ENCODE measurements around the gene CACNA1G.

Gene CACNA1G

DNA sequence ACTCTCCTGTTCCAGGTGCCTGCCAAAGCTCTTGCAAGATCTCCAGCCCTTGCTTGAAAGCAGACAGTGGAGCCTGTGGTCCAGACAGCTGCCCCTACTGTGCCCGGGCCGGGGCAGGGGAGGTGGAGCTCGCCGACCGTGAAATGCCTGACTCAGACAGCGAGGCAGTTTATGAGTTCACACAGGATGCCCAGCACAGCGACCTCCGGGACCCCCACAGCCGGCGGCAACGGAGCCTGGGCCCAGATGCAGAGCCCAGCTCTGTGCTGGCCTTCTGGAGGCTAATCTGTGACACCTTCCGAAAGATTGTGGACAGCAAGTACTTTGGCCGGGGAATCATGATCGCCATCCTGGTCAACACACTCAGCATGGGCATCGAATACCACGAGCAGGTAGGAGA, 17.7 kb downstream of the CACNA1G start:
- Histone ChIP-seq H3K79me1 (ENCODE audit: low read depth, low read length) (no peaks in the 10 kb centered on the region), H3K27me3 (ENCODE audit: control insufficient read depth in 3 of 3, insufficient read depth in 3 of 3, low read depth in 1 of 3, low read length in 3 of 3) (no peaks in the 10 kb centered on the region), H2BK120ac (ENCODE audit: low read depth, low read length) (no peak overlapping the region), H3K14ac (ENCODE audit: low read length) (peak overlapping the region; percentile 79), H2BK15ac (ENCODE audit: low read length) (peak overlapping the region; percentile 84), H3K4me3 (ENCODE audit: low read length in 2 of 2) (no peak overlapping the region), H3K4me1 (ENCODE audit: control insufficient read depth in 2 of 2, insufficient read depth in 1 of 2, low read depth in 1 of 2, low read length in 2 of 2) (peaks cover 0 to 21% of the 10 kb centered on the region in 2 donors), H3K9ac (ENCODE audit: low read depth, low read length, poor library complexity) (no peak overlapping the region), H2BK12ac (ENCODE audit: low read length) (peak overlapping the region; percentile 30), H4K8ac (ENCODE audit: low read depth, low read length) (no peak overlapping the region), H3K18ac (ENCODE audit: low read length) (no peak overlapping the region), H2BK5ac (ENCODE audit: low read length) (peak overlapping the region; percentile 42), H3K27ac (replicated peaks; ENCODE audit: low read length) (no peak overlapping the region), H3K23ac (ENCODE audit: low read depth, low read length, poor library complexity) (peak overlapping the region; percentile 45), H2AFZ (ENCODE audit: low read length) (no peak overlapping the region), H3K4ac (ENCODE audit: low read length) (no peak overlapping the region), H3K9me3 (replicated peaks in 1 of 2; ENCODE audit: control insufficient read depth in 2 of 2, insufficient read depth in 1 of 2, low read depth in 1 of 2, low read length in 2 of 2) (peaks cover 0 to 4% of the 10 kb centered on the region in 2 donors), H4K91ac (ENCODE audit: low read depth, low read length, poor library complexity) (no peak overlapping the region), H3K4me2 (ENCODE audit: insufficient read depth, low read length, poor library complexity, severe bottlenecking) (no peak overlapping the region), H2AK5ac (ENCODE audit: low read depth, low read length) (peak overlapping the region; percentile 66), H3K36me3 (replicated peaks in 1 of 2; ENCODE audit: control insufficient read depth in 2 of 2, insufficient read depth in 2 of 2, low read length in 2 of 2) (peaks cover 0 to 2% of the 10 kb centered on the region in 2 donors)
- no peak for DNase-seq (ENCODE audit: low spot score)
- no CpG with 5 or more reads among the region's 16 CpGs for whole genome bisulfite sequencing, 2 donors (ENCODE audit: extremely low coverage in 2 of 2, insufficient read length in 2 of 2, insufficient replicate concordance in 1 of 2)

DNA sequence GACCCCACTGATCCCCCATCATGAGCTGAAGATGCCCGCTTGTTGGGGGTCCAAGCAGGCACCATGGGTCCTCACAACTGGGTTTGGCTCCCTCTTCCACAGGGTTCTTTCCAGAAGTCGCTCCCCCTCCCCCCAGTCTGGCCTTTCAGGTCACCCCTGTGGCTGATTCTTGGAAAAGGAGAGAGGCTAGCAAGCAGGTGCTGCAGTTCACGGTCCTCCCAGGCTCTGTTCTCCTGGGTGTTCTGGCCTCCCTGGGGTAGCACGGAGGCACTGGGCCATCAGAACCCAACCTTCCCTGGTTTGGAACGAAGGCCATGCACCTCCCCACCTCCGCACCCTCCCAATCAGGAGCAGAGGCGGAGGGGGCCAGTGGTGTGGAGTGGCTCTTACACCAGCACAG, 18.9 kb downstream of the CACNA1G start:
- Histone ChIP-seq H3K9me3 (replicated peaks in 1 of 2; ENCODE audit: control insufficient read depth in 2 of 2, insufficient read depth in 1 of 2, low read depth in 1 of 2, low read length in 2 of 2) (peaks cover 0 to 4% of the 10 kb centered on the region in 2 donors), H3K79me1 (ENCODE audit: low read depth, low read length) (no peaks in the 10 kb centered on the region), H3K14ac (ENCODE audit: low read length) (no peak overlapping the region), H3K23ac (ENCODE audit: low read depth, low read length, poor library complexity) (peak overlapping the region; percentile 98), H4K8ac (ENCODE audit: low read depth, low read length) (no peak overlapping the region), H3K27me3 (ENCODE audit: control insufficient read depth in 3 of 3, insufficient read depth in 3 of 3, low read depth in 1 of 3, low read length in 3 of 3) (no peaks in the 10 kb centered on the region), H2AK5ac (ENCODE audit: low read depth, low read length) (peak overlapping the region; percentile 80), H2AFZ (ENCODE audit: low read length) (no peak overlapping the region), H2BK12ac (ENCODE audit: low read length) (no peak overlapping the region), H3K9ac (ENCODE audit: low read depth, low read length, poor library complexity) (peak overlapping the region; percentile 51), H3K4me1 (ENCODE audit: control insufficient read depth in 2 of 2, insufficient read depth in 1 of 2, low read depth in 1 of 2, low read length in 2 of 2) (peaks cover 5 to 19% of the 10 kb centered on the region in 2 donors), H3K36me3 (replicated peaks in 1 of 2; ENCODE audit: control insufficient read depth in 2 of 2, insufficient read depth in 2 of 2, low read length in 2 of 2) (peaks cover 0 to 2% of the 10 kb centered on the region in 2 donors), H3K18ac (ENCODE audit: low read length) (peak overlapping the region; percentile 28), H4K91ac (ENCODE audit: low read depth, low read length, poor library complexity) (no peak overlapping the region), H2BK15ac (ENCODE audit: low read length) (peak overlapping the region; percentile 56), H3K4me2 (ENCODE audit: insufficient read depth, low read length, poor library complexity, severe bottlenecking) (no peak overlapping the region), H3K4me3 (ENCODE audit: low read length in 2 of 2) (no peak overlapping the region), H2BK5ac (ENCODE audit: low read length) (peak overlapping the region; percentile 62), H3K4ac (ENCODE audit: low read length) (no peak overlapping the region), H2BK120ac (ENCODE audit: low read depth, low read length) (no peak overlapping the region), H3K27ac (replicated peaks; ENCODE audit: low read length) (no peak overlapping the region)
- WGBS, 2 donors (ENCODE audit: extremely low coverage in 2 of 2, insufficient read length in 2 of 2, insufficient replicate concordance in 1 of 2) = no CpG with 5 or more reads among the region's 7 CpGs
- no peak for DNase-seq (ENCODE audit: low spot score)

DNA sequence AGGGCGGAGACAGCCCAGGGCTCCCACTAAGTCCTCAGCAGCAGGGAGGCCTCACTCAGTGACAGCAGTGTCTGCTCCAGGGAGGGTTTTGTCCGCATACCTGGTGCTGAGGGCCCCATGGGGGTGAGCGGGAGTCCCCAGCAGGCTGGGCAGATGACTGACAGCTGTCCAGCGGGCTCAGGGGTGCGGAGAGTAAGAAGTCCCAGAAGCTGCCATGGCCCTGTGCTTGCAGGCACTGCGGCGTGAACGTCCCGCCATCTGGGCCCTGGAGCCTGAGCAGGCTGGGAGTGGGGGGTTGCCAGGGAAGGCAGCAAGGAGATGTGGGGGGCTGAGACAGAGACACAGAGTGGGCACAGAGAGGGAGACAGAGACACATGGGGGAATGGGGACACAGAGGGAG, 20.1 kb downstream of the CACNA1G start:
- no CpG with 5 or more reads among the region's 9 CpGs for WGBS, 2 donors (ENCODE audit: extremely low coverage in 2 of 2, insufficient read length in 2 of 2, insufficient replicate concordance in 1 of 2)
- no peak overlapping the region for H2BK12ac ChIP-seq (ENCODE audit: low read length)
- H3K36me3 ChIP-seq (replicated peaks in 1 of 2; ENCODE audit: control insufficient read depth in 2 of 2, insufficient read depth in 2 of 2, low read length in 2 of 2) = peaks cover 0 to 2% of the 10 kb centered on the region in 2 donors
- H3K14ac ChIP-seq (ENCODE audit: low read length) = no peak overlapping the region
- H3K4me2 ChIP-seq (ENCODE audit: insufficient read depth, low read length, poor library complexity, severe bottlenecking) = no peak overlapping the region
- H2AFZ ChIP-seq (ENCODE audit: low read length) = no peak overlapping the region
- H4K8ac ChIP-seq (ENCODE audit: low read depth, low read length) = no peak overlapping the region
- no peaks in the 10 kb centered on the region for H3K79me1 ChIP-seq (ENCODE audit: low read depth, low read length)
- H3K9ac ChIP-seq (ENCODE audit: low read depth, low read length, poor library complexity) = peak overlapping the region; percentile 63
- H2BK120ac ChIP-seq (ENCODE audit: low read depth, low read length) = peak overlapping the region; percentile 43
- no peaks in the 10 kb centered on the region for H3K27me3 ChIP-seq (ENCODE audit: control insufficient read depth in 3 of 3, insufficient read depth in 3 of 3, low read depth in 1 of 3, low read length in 3 of 3)
- DNase-seq (ENCODE audit: low spot score) = no peak
- no peak overlapping the region for H3K4ac ChIP-seq (ENCODE audit: low read length)
- H3K9me3 ChIP-seq (replicated peaks in 1 of 2; ENCODE audit: control insufficient read depth in 2 of 2, insufficient read depth in 1 of 2, low read depth in 1 of 2, low read length in 2 of 2) = peaks cover 0 to 4% of the 10 kb centered on the region in 2 donors
- H2AK5ac ChIP-seq (ENCODE audit: low read depth, low read length) = peak overlapping the region; percentile 80
- H3K4me1 ChIP-seq (ENCODE audit: control insufficient read depth in 2 of 2, insufficient read depth in 1 of 2, low read depth in 1 of 2, low read length in 2 of 2) = peaks cover 5 to 20% of the 10 kb centered on the region in 2 donors
- no peak overlapping the region for H4K91ac ChIP-seq (ENCODE audit: low read depth, low read length, poor library complexity)
- H3K27ac ChIP-seq (replicated peaks; ENCODE audit: low read length) = no peak overlapping the region
- H2BK5ac ChIP-seq (ENCODE audit: low read length) = no peak overlapping the region
- peak overlapping the region; percentile 70 for H2BK15ac ChIP-seq (ENCODE audit: low read length)
- H3K4me3 ChIP-seq (ENCODE audit: low read length in 2 of 2) = no peak overlapping the region
- H3K18ac ChIP-seq (ENCODE audit: low read length) = peak overlapping the region; percentile 61
- H3K23ac ChIP-seq (ENCODE audit: low read depth, low read length, poor library complexity) = peak overlapping the region; percentile 98

DNA sequence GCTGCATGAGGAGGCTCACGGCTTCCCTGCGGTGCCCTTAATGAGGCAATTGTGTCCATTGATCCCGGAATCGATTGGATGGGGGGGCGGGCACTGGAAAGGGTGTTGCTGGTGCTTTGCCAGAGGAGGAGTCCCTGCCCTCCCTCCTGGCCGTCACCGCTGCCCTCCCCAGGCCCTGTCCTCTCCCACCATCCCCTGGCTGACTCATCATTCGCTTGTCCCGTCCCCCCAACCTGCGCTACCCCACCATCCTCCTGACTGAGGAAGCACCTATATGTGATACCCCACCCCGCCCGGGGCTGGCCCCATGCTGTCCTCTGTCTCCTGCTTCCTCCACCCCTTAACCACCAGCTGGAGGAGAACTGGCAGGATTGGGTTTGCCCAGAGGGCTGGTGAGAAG, 20.8 kb downstream of the CACNA1G start:
- Histone ChIP-seq H3K18ac (ENCODE audit: low read length) (no peak overlapping the region), H3K36me3 (replicated peaks in 1 of 2; ENCODE audit: control insufficient read depth in 2 of 2, insufficient read depth in 2 of 2, low read length in 2 of 2) (peaks cover 0 to 2% of the 10 kb centered on the region in 2 donors), H4K91ac (ENCODE audit: low read depth, low read length, poor library complexity) (no peak overlapping the region), H3K9ac (ENCODE audit: low read depth, low read length, poor library complexity) (no peak overlapping the region), H3K9me3 (replicated peaks in 1 of 2; ENCODE audit: control insufficient read depth in 2 of 2, insufficient read depth in 1 of 2, low read depth in 1 of 2, low read length in 2 of 2) (peaks cover 0 to 4% of the 10 kb centered on the region in 2 donors), H2BK15ac (ENCODE audit: low read length) (no peak overlapping the region), H2AFZ (ENCODE audit: low read length) (no peak overlapping the region), H3K4me2 (ENCODE audit: insufficient read depth, low read length, poor library complexity, severe bottlenecking) (no peak overlapping the region), H4K8ac (ENCODE audit: low read depth, low read length) (no peak overlapping the region), H3K4me3 (ENCODE audit: low read length in 2 of 2) (no peak overlapping the region), H3K23ac (ENCODE audit: low read depth, low read length, poor library complexity) (no peak overlapping the region), H3K79me1 (ENCODE audit: low read depth, low read length) (no peaks in the 10 kb centered on the region), H3K4me1 (ENCODE audit: control insufficient read depth in 2 of 2, insufficient read depth in 1 of 2, low read depth in 1 of 2, low read length in 2 of 2) (peaks cover 9 to 25% of the 10 kb centered on the region in 2 donors), H2BK12ac (ENCODE audit: low read length) (no peak overlapping the region), H3K4ac (ENCODE audit: low read length) (no peak overlapping the region), H2AK5ac (ENCODE audit: low read depth, low read length) (no peak overlapping the region), H2BK5ac (ENCODE audit: low read length) (no peak overlapping the region), H3K14ac (ENCODE audit: low read length) (no peak overlapping the region), H3K27me3 (ENCODE audit: control insufficient read depth in 3 of 3, insufficient read depth in 3 of 3, low read depth in 1 of 3, low read length in 3 of 3) (no peaks in the 10 kb centered on the region), H3K27ac (replicated peaks; ENCODE audit: low read length) (no peak overlapping the region), H2BK120ac (ENCODE audit: low read depth, low read length) (no peak overlapping the region)
- no peak for DNase-seq (ENCODE audit: low spot score)
- no CpG with 5 or more reads among the region's 12 CpGs for WGBS, 2 donors (ENCODE audit: extremely low coverage in 2 of 2, insufficient read length in 2 of 2, insufficient replicate concordance in 1 of 2)

All from neuronal stem cell (in vitro differentiated cells).